Measurements from ENCODE around the gene ASB3.

- TF ChIP-seq CTCF (IDR thresholded peaks at IDR 0.05) (no peak), POLR2A (IDR thresholded peaks at IDR 0.05) (no peak), POLR2AphosphoS5 (IDR thresholded peaks at IDR 0.05) (no peak)
Observed at GRCh38 chr2:53777134-53777533, 9.6 kb downstream of the ASB3 start.

Data from transverse colon (tissue), 4 donors.